ENCODE data around the gene ERC1. TPM values are rescaled to one million over a fixed set of nuclear protein-coding genes. Genes with fewer than 3 reads are reported as not detected.
"Not testable (repeated sequence)": the region's sequence is repeated elsewhere in the genome, so short reads cannot be mapped to it uniquely, and the experiment has no call there.

The ERC1 gene
- total RNA-seq, 2 experiments from 2014 or later, result 24.7 to 31.9 TPM

DNA sequence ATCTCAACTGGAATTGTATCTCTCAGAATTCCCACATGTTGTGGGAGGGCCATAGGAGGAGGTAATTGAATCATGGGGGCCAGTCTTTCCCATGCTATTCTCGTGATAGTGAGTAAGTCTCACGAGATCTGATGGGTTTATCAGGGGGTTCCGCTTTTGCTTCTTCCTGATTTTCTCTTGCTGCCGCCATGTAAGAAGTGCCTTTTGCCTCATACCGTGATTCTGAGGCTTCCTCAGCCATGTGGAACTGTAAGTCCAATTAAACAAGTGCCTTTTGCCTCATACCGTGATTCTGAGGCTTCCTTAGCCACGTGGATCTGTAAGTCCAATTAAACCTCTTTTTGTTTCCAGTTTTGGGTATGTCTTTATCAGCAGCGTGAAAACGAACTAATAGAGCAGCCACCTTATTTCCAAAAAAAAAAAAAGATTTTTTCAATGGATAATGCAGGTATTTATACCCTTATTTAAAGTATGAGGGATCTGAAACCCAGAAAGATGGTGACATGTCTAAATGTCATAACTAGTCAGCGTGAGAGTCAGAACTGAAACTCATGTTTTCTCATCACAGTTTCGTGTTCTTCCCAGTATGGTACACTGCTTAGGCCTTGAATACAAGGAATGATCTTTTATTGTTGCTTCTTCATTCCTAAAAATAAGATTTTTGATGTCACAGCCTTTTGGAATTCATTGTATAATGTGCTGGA lies 89.6 kb downstream of the ERC1 start:
- Mint-ChIP-seq H3K4me1 (peaks cover 16% of the 10 kb centered on the region), H3K9me3 (ENCODE audit: low read depth) (no peaks in the 10 kb centered on the region), H3K27ac (no peak overlapping the region), H3K4me3 (no peak overlapping the region), H3K36me3 (ENCODE audit: low read depth) (peaks cover 3% of the 10 kb centered on the region), H3K27me3 (no peaks in the 10 kb centered on the region)
- CTCF ChIA-PET, result interaction anchor here (0.7 to 1.7 kb wide), 4 partner anchors 12 to 265 kb away, joined by 3 to 4 read pairs (median 3); no protein-coding TSS in a partner anchor
- no peak for DNase-seq
- intact Hi-C loops (cut with DNase I, micrococcal nuclease), result no loop called here
- POLR2A ChIA-PET, result no interaction called here
- ATAC-seq, result peak; percentile 80

DNA sequence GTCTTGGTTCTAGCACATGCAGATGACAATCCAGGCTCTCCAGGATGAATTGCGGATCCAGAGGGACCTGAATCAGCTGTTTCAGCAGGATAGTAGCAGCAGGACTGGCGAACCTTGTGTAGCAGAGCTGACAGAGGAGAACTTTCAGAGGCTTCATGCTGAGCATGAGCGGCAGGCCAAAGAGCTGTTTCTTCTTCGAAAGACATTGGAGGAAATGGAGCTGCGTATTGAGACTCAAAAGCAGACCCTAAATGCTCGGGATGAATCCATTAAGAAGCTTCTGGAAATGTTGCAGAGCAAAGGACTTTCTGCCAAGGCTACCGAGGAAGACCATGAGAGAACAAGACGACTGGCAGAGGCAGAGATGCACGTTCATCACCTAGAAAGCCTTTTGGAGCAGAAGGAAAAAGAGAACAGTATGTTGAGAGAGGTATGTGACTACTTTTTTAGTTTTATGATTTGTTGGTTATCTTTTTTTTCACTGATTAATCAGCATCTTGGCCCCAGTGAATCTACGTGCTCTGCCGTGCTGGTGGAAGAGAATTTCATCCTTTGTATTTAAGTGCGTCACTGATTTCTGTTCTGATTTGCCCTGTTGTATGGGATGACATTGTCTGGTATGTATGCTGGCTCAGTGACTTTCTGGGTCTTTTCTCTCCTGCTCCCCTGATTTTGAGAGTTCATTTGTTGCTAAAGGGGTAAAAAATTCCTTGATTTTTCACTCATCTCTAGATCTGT lies 92.3 kb downstream of the ERC1 start:
- H3K27me3 Mint-ChIP-seq, result no peaks in the 10 kb centered on the region
- CTCF ChIA-PET, result interaction anchor here (0.5 to 1.7 kb wide), 3 partner anchors 9 to 173 kb away, joined by 3 to 13 read pairs (median 4); no protein-coding TSS in a partner anchor
- ATAC-seq (no peak), DNase-seq (no peak)
- H3K27ac Mint-ChIP-seq, result no peak overlapping the region
- POLR2A ChIA-PET, result no interaction called here
- intact Hi-C loops (cut with DNase I, micrococcal nuclease), result no loop called here
- peaks cover 16% of the 10 kb centered on the region for H3K4me1 Mint-ChIP-seq
- H3K36me3 Mint-ChIP-seq (ENCODE audit: low read depth), result peaks cover 3% of the 10 kb centered on the region
- H3K9me3 Mint-ChIP-seq (ENCODE audit: low read depth), result no peaks in the 10 kb centered on the region
- no peak overlapping the region for H3K4me3 Mint-ChIP-seq

DNA sequence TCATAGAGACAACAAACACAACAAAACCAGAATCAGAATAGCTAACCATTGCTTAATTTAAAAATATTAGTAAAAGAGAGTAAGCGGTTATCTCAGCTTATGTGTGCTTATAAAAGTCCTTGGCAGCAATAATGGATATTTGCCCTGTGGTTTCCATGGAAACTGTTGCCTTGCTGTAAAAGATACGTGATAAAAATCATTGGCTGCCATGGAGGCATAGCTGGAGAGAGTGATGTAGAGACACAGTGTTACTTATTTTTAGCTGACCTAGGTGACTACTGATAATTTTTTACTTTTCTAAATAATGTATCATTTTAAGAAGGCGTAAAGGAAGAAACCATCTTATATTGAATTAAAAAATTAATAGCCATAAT lies 92.9 kb downstream of the ERC1 start:
- ATAC-seq, result no peak
- POLR2A ChIA-PET, result no interaction called here
- DNase-seq, result no peak
- CTCF ChIA-PET, result interaction anchor here (1.4 to 1.7 kb wide), 2 partner anchors 9 to 11 kb away, joined by 4 to 13 read pairs; no protein-coding TSS in a partner anchor
- Mint-ChIP-seq H3K4me3 (no peak overlapping the region), H3K4me1 (peaks cover 16% of the 10 kb centered on the region), H3K27ac (no peak overlapping the region), H3K9me3 (ENCODE audit: low read depth) (no peaks in the 10 kb centered on the region), H3K27me3 (no peaks in the 10 kb centered on the region), H3K36me3 (ENCODE audit: low read depth) (peaks cover 3% of the 10 kb centered on the region)
- intact Hi-C loops (cut with DNase I, micrococcal nuclease), result no loop called here

DNA sequence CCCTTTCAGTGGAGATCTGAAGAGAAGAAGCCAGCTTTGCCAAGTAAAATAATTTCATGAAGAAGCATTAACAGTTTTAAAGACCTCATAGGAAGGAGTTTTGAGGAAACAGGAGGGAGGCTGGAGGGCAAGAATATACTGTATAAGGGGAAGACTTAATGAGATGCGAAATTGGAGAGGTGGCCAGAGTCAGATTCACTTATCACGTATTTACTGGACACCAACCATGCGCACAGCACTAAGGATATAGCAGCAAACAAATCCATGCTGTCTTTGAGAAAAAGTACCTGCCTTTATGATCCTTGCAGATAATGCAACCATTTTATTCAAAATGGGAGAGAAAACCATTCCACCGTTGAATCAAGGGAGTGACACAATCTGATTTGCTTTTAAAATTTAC lies 100.3 kb downstream of the ERC1 start:
- CTCF ChIA-PET, result interaction anchor here (1.6 to 2.0 kb wide), 2 partner anchors 8 to 43 kb away, joined by 3 to 13 read pairs; no protein-coding TSS in a partner anchor
- Mint-ChIP-seq H3K27me3 (no peaks in the 10 kb centered on the region), H3K9me3 (ENCODE audit: low read depth) (no peaks in the 10 kb centered on the region)

DNA sequence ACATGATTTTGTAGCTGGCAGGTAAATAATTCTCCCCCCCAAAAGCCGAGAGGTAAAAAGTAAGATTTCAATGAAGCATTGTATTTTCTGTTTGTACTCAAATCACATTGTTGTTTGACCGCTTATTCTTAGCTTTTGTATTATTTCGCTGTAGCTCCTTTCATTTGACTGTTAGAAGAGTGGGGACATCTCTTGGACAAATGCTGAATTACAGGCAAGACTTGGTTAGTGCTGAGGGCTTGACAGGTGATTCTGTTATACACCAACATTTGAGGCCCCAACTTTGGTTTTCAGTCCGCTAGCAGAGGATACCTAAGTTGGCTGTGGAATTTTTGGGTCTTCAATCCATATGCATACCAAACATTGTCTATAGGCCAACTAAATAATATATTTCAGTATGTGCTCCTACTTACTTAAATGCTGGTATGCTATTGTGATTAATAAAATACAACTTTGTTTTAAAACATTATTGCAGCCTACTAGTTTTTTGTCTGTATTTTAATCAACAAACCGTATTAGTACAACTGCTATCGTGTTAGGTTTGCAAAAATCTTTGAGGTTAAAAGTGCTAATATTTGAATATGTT lies 102.2 kb downstream of the ERC1 start:
- Mint-ChIP-seq H3K9me3 (ENCODE audit: low read depth) (no peaks in the 10 kb centered on the region), H3K36me3 (ENCODE audit: low read depth) (no peaks in the 10 kb centered on the region), H3K4me3 (no peak overlapping the region), H3K27ac (no peak overlapping the region), H3K4me1 (peaks cover 27% of the 10 kb centered on the region), H3K27me3 (no peaks in the 10 kb centered on the region)
- peak; percentile 71 for ATAC-seq
- ChIA-PET POLR2A (interaction anchor here (0.6 to 0.9 kb wide), 4 partner anchors 62 to 585 kb away, joined by 3 to 7 read pairs (median 5); no protein-coding TSS in a partner anchor), CTCF (interaction anchor here (0.6 to 2.0 kb wide), 47 partner anchors 9 to 556 kb away, joined by 3 to 21 read pairs (median 4); partner anchors contain the start of gene RAD52)
- intact Hi-C loops (cut with DNase I, micrococcal nuclease), result loop anchor here (5.0 to 10.0 kb wide), 7 partner anchors 98 to 528 kb away; partner anchors contain the start of genes ERC1 (in 2 of the 2) and RAD52 (in 1 of the 2)
- DNase-seq, result peak; percentile 46

More for the DNA sequence above, 100.3 kb downstream of the ERC1 start:
- Mint-ChIP-seq H3K4me3 (no peak overlapping the region), H3K27ac (no peak overlapping the region), H3K4me1 (peaks cover 22% of the 10 kb centered on the region), H3K36me3 (ENCODE audit: low read depth) (no peaks in the 10 kb centered on the region)
- intact Hi-C loops (cut with DNase I, micrococcal nuclease), result loop anchor here (5.0 to 10.0 kb wide), 7 partner anchors 97 to 527 kb away; partner anchors contain the start of genes ERC1 (in 2 of the 2) and RAD52 (in 1 of the 2)
- ATAC-seq (no peak), DNase-seq (no peak)
- POLR2A ChIA-PET, result no interaction called here

DNA sequence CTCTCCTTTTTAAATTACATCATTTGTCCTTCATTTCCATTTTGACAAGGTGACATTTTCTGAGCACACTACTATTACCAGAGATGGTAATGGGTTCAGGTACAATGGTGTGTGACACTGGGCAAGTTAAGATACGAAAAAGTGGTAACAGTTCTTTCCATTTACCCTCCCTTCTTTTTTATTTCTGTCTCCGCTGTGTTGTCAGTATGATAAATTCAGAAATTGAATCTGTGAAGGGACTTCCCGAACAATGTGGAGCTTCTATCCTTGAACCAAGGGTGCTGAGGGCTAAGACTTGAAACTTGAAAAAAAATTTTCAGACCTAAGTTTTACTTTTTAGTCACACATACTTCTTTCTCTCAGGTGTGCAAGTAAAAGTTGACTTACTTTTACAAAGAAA lies 103.7 kb downstream of the ERC1 start:
- intact Hi-C loops (cut with DNase I, micrococcal nuclease), result loop anchor here (5.0 to 10.0 kb wide), 7 partner anchors 100 to 530 kb away; partner anchors contain the start of genes ERC1 (in 2 of the 2) and RAD52 (in 2 of the 2)
- POLR2A ChIA-PET, result no interaction called here
- CTCF ChIA-PET, result interaction anchor here (0.6 to 1.6 kb wide), 7 partner anchors 12 to 906 kb away, joined by 3 to 7 read pairs (median 4); no protein-coding TSS in a partner anchor
- Mint-ChIP-seq H3K4me1 (peaks cover 42% of the 10 kb centered on the region), H3K36me3 (ENCODE audit: low read depth) (no peaks in the 10 kb centered on the region), H3K27ac (peak overlapping the region; percentile 33), H3K9me3 (ENCODE audit: low read depth) (no peaks in the 10 kb centered on the region), H3K27me3 (no peaks in the 10 kb centered on the region), H3K4me3 (no peak overlapping the region)
- ATAC-seq (peak; percentile 45), DNase-seq (no peak)

DNA sequence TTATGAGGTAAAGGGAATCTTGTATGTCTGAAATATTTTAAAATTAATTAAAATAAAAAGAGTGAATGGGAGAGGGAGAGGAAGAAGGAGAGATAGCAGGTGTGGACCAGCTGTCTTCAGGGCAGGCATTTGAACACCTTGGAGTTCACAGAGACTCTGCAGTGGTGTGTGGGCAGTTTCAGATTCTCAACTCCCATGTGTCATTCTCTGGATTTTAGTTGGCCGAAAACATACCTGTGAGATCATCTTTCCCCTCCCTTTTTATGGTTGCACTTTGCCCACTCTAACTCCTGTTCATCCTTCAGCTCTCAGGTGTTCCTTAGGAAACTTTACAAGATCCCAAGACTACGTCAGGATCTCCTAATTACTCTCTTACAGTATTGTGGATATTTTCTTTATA lies 108.1 kb downstream of the ERC1 start:
- Mint-ChIP-seq H3K4me1 (peaks cover 62% of the 10 kb centered on the region), H3K27ac (no peak overlapping the region), H3K27me3 (peaks cover 2% of the 10 kb centered on the region), H3K9me3 (ENCODE audit: low read depth) (no peaks in the 10 kb centered on the region), H3K36me3 (ENCODE audit: low read depth) (peaks cover 2% of the 10 kb centered on the region), H3K4me3 (no peak overlapping the region)
- peak; percentile 67 for DNase-seq
- ChIA-PET POLR2A (no interaction called here), CTCF (interaction anchor here (0.6 to 13.0 kb wide), 4 partner anchors 19 to 508 kb away, joined by 3 to 95 read pairs (median 4); no protein-coding TSS in a partner anchor)
- intact Hi-C loops (cut with DNase I, micrococcal nuclease), result loop anchor here (1.0 to 10.0 kb wide), 4 partner anchors 17 to 534 kb away; partner anchors contain the start of genes ERC1 (in 1 of the 2) and RAD52 (in 1 of the 2)
- peak; percentile 88 for ATAC-seq

DNA sequence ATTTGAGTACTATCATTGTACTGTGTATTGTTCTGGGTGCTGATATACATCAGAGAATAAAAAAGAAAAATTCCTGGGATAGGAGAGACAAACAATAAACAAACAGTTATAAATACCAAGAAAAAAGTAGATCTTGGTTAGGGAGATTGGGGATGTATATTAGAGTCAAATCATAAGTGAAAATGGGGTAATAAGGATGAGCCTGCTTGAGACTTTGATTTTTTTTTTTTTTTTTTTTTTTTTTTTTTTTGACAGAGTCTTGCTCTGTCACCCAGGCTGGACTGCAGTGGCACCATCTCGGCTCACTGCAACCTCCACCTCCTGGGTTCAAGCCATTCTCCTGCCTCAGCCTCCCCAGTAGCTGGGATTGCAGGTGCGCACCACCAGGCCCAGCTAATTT lies 108.6 kb downstream of the ERC1 start:
- not testable (repeated sequence) for H3K36me3 Mint-ChIP-seq (ENCODE audit: low read depth); H3K27ac Mint-ChIP-seq; H3K4me3 Mint-ChIP-seq; DNase-seq; H3K27me3 Mint-ChIP-seq; H3K9me3 Mint-ChIP-seq (ENCODE audit: low read depth)
- intact Hi-C loops (cut with DNase I, micrococcal nuclease), result loop anchor here (1.0 to 10.0 kb wide), 4 partner anchors 17 to 535 kb away; partner anchors contain the start of genes ERC1 (in 1 of the 2) and RAD52 (in 1 of the 2)
- ATAC-seq, result peak; percentile 43
- ChIA-PET CTCF (interaction anchor here (0.6 to 13.0 kb wide), 4 partner anchors 18 to 508 kb away, joined by 3 to 95 read pairs (median 4); no protein-coding TSS in a partner anchor), POLR2A (interaction anchor here (0.6 kb wide), 1 partner anchor 281 kb away, joined by 7 read pairs; no protein-coding TSS in a partner anchor)
- H3K4me1 Mint-ChIP-seq, result peaks cover 60% of the 10 kb centered on the region

DNA sequence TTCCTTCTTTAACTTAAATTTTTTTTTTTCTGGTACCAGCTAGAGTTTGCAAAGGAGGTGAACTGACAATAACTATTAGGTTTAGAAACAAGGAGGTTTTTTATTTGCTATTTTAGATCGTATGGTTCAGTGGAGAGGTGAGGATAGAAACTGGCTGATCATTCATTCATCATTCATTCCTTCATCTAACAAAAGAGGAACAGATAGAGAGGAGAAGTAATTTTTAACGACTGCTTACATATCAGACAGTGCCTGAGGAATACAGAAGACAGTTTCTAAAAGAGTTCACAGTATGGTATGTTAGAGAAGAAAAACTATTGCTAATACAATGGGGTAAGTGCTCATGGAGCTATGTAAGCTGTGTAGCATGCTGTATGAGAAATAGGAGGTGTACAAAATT lies 111.1 kb downstream of the ERC1 start:
- DNase-seq, result no peak
- no peak overlapping the region for H3K4me3 Mint-ChIP-seq
- ATAC-seq, result no peak
- no peaks in the 10 kb centered on the region for H3K9me3 Mint-ChIP-seq (ENCODE audit: low read depth)
- peaks cover 50% of the 10 kb centered on the region for H3K4me1 Mint-ChIP-seq
- ChIA-PET POLR2A (interaction anchor here (0.6 kb wide), 1 partner anchor 821 kb away, joined by 4 read pairs; no protein-coding TSS in a partner anchor), CTCF (interaction anchor here (0.7 to 13.0 kb wide), 4 partner anchors 9 to 551 kb away, joined by 3 to 95 read pairs (median 7); no protein-coding TSS in a partner anchor)
- no peak overlapping the region for H3K27ac Mint-ChIP-seq
- peaks cover 2% of the 10 kb centered on the region for H3K27me3 Mint-ChIP-seq
- intact Hi-C loops (cut with DNase I, micrococcal nuclease), result no loop called here
- peaks cover 2% of the 10 kb centered on the region for H3K36me3 Mint-ChIP-seq (ENCODE audit: low read depth)

DNA sequence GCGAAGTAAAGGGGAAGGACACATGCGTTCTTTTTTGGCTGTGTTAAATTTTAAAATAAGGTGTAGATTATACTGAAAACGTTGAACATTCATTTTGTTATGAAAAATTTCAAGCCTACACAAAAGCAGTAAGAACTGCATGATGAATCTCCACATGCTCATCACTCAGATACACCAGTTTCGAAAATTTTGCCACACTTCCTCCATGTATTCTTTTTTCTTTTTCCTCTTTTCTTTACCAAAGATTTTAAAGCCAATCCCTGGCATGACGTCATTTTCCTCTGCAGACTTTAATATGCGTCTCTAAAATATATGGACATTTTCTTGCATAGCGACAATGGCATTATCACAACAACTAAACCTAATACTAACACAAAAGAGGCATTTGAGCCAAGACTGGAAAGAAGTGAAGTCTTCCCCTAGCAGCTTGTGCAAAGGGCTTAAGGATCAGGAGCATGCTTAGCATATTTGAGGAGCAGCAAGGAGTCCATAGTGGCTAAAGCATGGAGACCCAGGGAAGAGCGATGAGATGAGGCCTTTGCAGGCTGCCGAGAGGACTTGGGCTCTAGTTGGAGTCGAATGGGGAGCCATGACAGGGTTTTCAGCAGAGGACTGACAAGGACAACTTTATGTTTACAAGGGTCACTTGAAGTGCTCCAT lies 111.9 kb downstream of the ERC1 start:
- Mint-ChIP-seq H3K4me3 (no peak overlapping the region), H3K4me1 (peaks cover 55% of the 10 kb centered on the region), H3K27me3 (peaks cover 2% of the 10 kb centered on the region), H3K9me3 (ENCODE audit: low read depth) (no peaks in the 10 kb centered on the region), H3K36me3 (ENCODE audit: low read depth) (peaks cover 2% of the 10 kb centered on the region), H3K27ac (no peak overlapping the region)
- POLR2A ChIA-PET, result no interaction called here
- intact Hi-C loops (cut with DNase I, micrococcal nuclease), result no loop called here
- ATAC-seq, result no peak
- CTCF ChIA-PET, result interaction anchor here (0.7 to 13.0 kb wide), 5 partner anchors 10 to 650 kb away, joined by 3 to 95 read pairs (median 3); no protein-coding TSS in a partner anchor
- DNase-seq, result no peak
